Measurements from ENCODE around the gene VAMP8.
A peak's percentile ranks its signal among the peaks of the same experiment; 100 is the strongest.

The VAMP8 gene

DNA sequence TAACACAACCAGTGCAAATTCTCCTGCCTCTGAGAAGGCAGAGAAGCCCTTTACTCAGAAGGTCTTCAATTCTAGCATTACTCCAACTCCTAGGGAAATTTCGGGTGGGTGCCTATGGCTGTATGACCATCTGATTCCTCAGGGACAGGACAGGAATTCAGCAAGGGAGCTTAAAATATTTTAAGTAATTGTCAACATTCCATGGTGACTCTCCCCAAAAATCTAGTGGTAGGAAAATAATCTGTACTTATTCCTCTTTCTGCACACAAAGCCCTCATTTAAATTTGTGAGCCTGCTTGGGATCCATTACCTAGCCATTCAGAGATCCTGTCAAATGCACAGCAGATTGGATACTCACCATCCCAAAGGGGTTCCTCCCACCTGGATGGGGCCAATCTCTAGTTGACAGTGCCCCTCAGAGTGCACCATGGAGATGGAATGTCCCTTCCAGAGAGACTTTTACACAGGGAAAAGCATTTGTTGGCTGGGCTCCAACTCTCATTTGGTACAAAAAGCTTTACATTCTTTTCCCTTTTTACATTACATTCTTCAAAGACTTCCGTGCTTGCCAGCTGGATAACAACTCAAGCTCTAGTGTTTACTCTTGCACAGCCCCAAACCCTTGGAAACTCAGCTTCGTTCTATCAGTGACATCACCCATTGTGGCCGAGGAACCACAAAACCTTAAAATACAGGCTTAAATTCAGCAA is 28.2 kb downstream of the VAMP8 start:
- H3K36me3 ChIP-seq (ENCODE audit: control insufficient read depth, insufficient read depth, low read length), result no peaks in the 10 kb centered on the region

DNA sequence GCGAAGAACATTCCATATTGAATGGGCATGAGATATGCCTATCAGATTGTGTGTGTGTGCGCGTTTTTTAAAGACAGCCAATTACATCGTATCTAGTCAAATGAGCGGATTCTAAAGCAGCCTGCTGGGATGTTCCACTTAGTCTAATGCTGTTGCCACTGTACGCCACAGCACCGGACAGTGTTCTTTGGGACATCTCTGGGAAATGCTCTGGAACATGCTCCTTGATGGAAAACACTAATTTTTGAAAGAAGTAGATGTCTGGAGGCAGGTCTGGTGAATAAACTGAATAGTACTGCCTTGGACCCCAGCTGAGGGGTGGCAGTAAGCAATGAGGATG is 28.7 kb downstream of the VAMP8 start:
- Histone ChIP-seq H3K4me2 (ENCODE audit: low read length) (no peak overlapping the region), H3K4me3 (ENCODE audit: low read depth, low read length) (no peak overlapping the region), H3K27me3 (ENCODE audit: control insufficient read depth, insufficient read depth, low read length) (no peaks in the 10 kb centered on the region), H3K79me2 (peaks cover 5% of the 10 kb centered on the region), H3K4me1 (peaks cover 20% of the 10 kb centered on the region), H3K27ac (no peak overlapping the region), H3K9me3 (ENCODE audit: control insufficient read depth, low read length) (no peaks in the 10 kb centered on the region), H3K36me3 (ENCODE audit: control insufficient read depth, insufficient read depth, low read length) (no peaks in the 10 kb centered on the region), H2AFZ (no peak overlapping the region), H3K9ac (no peak overlapping the region)
- TF ChIP-seq, protein P1, sequence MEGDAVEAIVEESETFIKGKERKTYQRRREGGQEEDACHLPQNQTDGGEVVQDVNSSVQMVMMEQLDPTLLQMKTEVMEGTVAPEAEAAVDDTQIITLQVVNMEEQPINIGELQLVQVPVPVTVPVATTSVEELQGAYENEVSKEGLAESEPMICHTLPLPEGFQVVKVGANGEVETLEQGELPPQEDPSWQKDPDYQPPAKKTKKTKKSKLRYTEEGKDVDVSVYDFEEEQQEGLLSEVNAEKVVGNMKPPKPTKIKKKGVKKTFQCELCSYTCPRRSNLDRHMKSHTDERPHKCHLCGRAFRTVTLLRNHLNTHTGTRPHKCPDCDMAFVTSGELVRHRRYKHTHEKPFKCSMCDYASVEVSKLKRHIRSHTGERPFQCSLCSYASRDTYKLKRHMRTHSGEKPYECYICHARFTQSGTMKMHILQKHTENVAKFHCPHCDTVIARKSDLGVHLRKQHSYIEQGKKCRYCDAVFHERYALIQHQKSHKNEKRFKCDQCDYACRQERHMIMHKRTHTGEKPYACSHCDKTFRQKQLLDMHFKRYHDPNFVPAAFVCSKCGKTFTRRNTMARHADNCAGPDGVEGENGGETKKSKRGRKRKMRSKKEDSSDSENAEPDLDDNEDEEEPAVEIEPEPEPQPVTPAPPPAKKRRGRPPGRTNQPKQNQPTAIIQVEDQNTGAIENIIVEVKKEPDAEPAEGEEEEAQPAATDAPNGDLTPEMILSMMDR (IDR thresholded peaks at IDR 0.05), result no peak

More for the DNA sequence above, 28.2 kb downstream of the VAMP8 start:
- H3K27ac ChIP-seq, result no peak overlapping the region
- no peak overlapping the region for H3K4me3 ChIP-seq (ENCODE audit: low read depth, low read length)
- no peaks in the 10 kb centered on the region for H3K27me3 ChIP-seq (ENCODE audit: control insufficient read depth, insufficient read depth, low read length)
- peaks cover 5% of the 10 kb centered on the region for H3K79me2 ChIP-seq
- no peak overlapping the region for H3K4me2 ChIP-seq (ENCODE audit: low read length)
- TF ChIP-seq, protein P1 (IDR thresholded peaks at IDR 0.05), result no peak
- no peaks in the 10 kb centered on the region for H3K9me3 ChIP-seq (ENCODE audit: control insufficient read depth, low read length)
- H3K9ac ChIP-seq, result no peak overlapping the region
- H2AFZ ChIP-seq, result no peak overlapping the region
- peaks cover 19% of the 10 kb centered on the region for H3K4me1 ChIP-seq

DNA sequence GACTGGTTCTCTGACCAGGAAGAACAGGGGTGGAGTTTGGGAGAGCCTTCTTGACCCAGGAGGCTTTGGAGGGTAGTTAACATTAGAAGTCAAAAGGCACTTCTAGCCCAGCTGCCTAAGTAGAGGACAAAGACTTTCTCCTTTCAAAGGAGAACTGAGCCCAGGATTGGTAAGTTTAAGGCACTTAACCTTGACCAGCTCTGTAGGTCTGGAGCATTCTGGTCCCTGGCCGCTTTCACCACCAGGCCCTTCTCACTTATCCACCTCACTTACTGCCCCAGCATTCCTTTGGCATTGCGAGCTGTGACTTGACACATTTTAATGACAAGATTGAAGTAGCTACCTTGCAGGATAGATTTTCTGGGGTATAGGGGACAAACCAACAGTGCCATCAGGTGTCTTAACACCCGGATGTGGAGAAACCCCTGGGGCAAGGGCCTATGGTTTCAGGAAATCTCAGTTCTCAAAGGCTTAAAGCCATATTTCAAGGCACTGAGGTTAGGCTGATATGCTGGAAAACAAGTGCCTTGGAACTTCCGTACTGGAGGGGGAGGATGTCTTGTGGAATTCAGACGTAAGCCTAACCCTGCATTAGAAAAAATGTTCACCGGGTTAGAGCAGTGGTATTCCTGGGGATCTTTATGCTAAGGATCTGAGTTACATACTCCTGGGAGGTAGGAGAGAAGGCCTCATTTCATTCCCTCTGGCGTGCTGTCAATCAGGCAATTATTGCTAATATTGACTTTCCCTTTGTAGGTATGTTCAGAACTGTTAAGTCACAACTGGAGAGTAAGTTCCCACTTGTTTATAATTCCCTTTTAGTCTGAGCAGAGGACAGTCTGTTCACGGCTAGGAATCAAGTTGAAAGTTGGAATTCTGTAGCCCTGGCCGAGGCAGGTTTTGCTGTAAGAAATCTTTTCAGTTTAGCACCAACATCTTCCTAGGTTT is 30.2 kb downstream of the VAMP8 start:
- no peak overlapping the region for H3K9ac ChIP-seq
- H3K9me3 ChIP-seq (ENCODE audit: control insufficient read depth, low read length), result no peaks in the 10 kb centered on the region
- H3K36me3 ChIP-seq (ENCODE audit: control insufficient read depth, insufficient read depth, low read length), result no peaks in the 10 kb centered on the region
- no peaks in the 10 kb centered on the region for H3K27me3 ChIP-seq (ENCODE audit: control insufficient read depth, insufficient read depth, low read length)
- TF ChIP-seq, protein P1 (IDR thresholded peaks at IDR 0.05), result no peak
- peaks cover 17% of the 10 kb centered on the region for H3K4me1 ChIP-seq
- H3K4me3 ChIP-seq (ENCODE audit: low read depth, low read length), result no peak overlapping the region
- no peak overlapping the region for H3K4me2 ChIP-seq (ENCODE audit: low read length)
- H3K27ac ChIP-seq, result no peak overlapping the region
- peaks cover 5% of the 10 kb centered on the region for H3K79me2 ChIP-seq
- H2AFZ ChIP-seq, result no peak overlapping the region

DNA sequence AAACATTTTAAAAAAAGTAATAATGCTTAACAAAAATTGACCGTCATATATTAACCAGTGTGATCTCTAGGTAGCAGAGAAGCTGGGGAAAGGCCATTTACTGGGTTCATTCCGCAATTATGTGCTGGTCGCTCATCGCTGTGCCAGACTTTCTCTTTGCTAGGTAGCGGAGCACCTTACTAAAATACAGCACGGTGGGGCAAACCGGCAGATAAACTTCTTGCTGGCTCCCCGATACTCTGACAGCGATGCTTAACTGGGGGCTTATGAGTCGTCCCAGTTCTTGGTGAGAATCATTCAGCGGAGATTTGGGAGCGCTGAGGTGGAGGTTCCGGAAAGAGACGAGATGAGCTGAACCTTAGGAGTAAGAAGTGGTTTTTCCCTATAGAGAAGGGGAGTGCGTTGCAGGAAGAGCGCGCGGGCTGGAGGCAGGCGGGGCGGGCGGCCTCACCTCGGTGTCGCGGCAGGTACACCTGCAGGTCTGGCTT is 33.9 kb downstream of the VAMP8 start:
- Histone ChIP-seq H3K27me3 (ENCODE audit: control insufficient read depth, insufficient read depth, low read length) (no peaks in the 10 kb centered on the region), H3K4me2 (ENCODE audit: low read length) (peak overlapping the region; percentile 68), H3K79me2 (peaks cover 5% of the 10 kb centered on the region), H3K4me1 (peaks cover 6% of the 10 kb centered on the region), H3K9ac (peak overlapping the region; percentile 32), H3K36me3 (ENCODE audit: control insufficient read depth, insufficient read depth, low read length) (no peaks in the 10 kb centered on the region), H3K4me3 (ENCODE audit: low read depth, low read length) (peak overlapping the region; percentile 70), H2AFZ (peak overlapping the region; percentile 88), H3K9me3 (ENCODE audit: control insufficient read depth, low read length) (no peaks in the 10 kb centered on the region), H3K27ac (peak overlapping the region; percentile 81)
- TF ChIP-seq, protein P1 (IDR thresholded peaks at IDR 0.05), result no peak

All from parathyroid adenoma (tissue), 2 donors.